ENCODE results near the gene CHD5. TPM values are rescaled to one million over a fixed set of nuclear protein-coding genes. Genes with fewer than 3 reads are reported as not detected.

CHD5 gene
- polyA plus RNA-seq, 3 donors, result 0.07 TPM; not detected in 2

GRCh38 chr1:6062670-6063069 lies 117.5 kb downstream of the CHD5 start:
- no peaks in the 10 kb centered on the region for H3K27me3 ChIP-seq (ENCODE audit: control insufficient read depth in 2 of 2, insufficient read depth in 2 of 2, low read length in 2 of 2)
- H3K4me3 ChIP-seq (replicated peaks in 1 of 3; ENCODE audit: low read depth in 2 of 3, low read length in 3 of 3), result no peak overlapping the region
- TF ChIP-seq CTCF (IDR thresholded peaks at IDR 0.05), result no peak
- 100% methylated on average over 1 of the region's 6 CpGs for WGBS (ENCODE audit: insufficient coverage)
- intact Hi-C loops (cut with micrococcal nuclease), result no loop called here
- H3K4me1 ChIP-seq (ENCODE audit: control insufficient read depth in 1 of 2, insufficient read depth in 2 of 2, low read length in 2 of 2), result peaks cover 18 to 29% of the 10 kb centered on the region in 2 donors
- peaks cover 46 to 83% of the 10 kb centered on the region in 2 donors for H3K36me3 Mint-ChIP-seq
- H3K4me1 Mint-ChIP-seq, result peaks cover 24% of the 10 kb centered on the region
- H3K36me3 ChIP-seq (replicated peaks in 1 of 2; ENCODE audit: control insufficient read depth in 1 of 2, insufficient read depth in 2 of 2, low read length in 2 of 2), result peaks cover 47 to 77% of the 10 kb centered on the region in 2 donors
- DNase-seq, result no peak
- H3K9ac ChIP-seq (ENCODE audit: insufficient read depth, low read length, poor library complexity, severe bottlenecking), result no peak overlapping the region
- H3K27ac ChIP-seq (ENCODE audit: low read depth in 1 of 2, low read length in 2 of 2), result no peak overlapping the region
- H2AFZ ChIP-seq (ENCODE audit: insufficient read depth, low read depth, low read length, poor library complexity, severe bottlenecking), result no peak overlapping the region
- peak overlapping the region in 1 of 2 donors; percentile 14 for H3K4me3 Mint-ChIP-seq
- H3K27me3 Mint-ChIP-seq (ENCODE audit: low read depth in 3 of 3), result no peaks in the 10 kb centered on the region
- H3K4me2 ChIP-seq (replicated peaks; ENCODE audit: extremely low read depth, low read length, poor library complexity, severe bottlenecking), result no peak overlapping the region
- H3K27ac Mint-ChIP-seq, result peak overlapping the region in 2 of 7 donors; percentile 17 to 55
- H3K9me3 ChIP-seq (replicated peaks in 1 of 2; ENCODE audit: control insufficient read depth in 1 of 2, insufficient read depth in 1 of 2, low read length in 2 of 2), result no peaks in the 10 kb centered on the region
- peaks cover 98% of the 10 kb centered on the region for H4K20me1 ChIP-seq (ENCODE audit: insufficient read depth, low read length)
- H3K9me3 Mint-ChIP-seq, result peaks cover 0 to 2% (median 0%) of the 10 kb centered on the region in 7 donors
- H3K79me2 ChIP-seq (ENCODE audit: insufficient read depth, low read length), result peaks cover 97% of the 10 kb centered on the region

- no peak for TF ChIP-seq CTCF (IDR thresholded peaks at IDR 0.05)
- Mint-ChIP-seq H3K36me3 (peaks cover 33 to 68% of the 10 kb centered on the region in 2 donors), H3K9me3 (peaks cover 0 to 2% (median 0%) of the 10 kb centered on the region in 7 donors), H3K27ac (peak overlapping the region in 1 of 7 donors; percentile 12), H3K4me1 (peaks cover 52% of the 10 kb centered on the region), H3K4me3 (no peak overlapping the region), H3K27me3 (ENCODE audit: low read depth in 3 of 3) (no peaks in the 10 kb centered on the region)
- Histone ChIP-seq H3K79me2 (ENCODE audit: insufficient read depth, low read length) (peaks cover 83% of the 10 kb centered on the region), H2AFZ (ENCODE audit: insufficient read depth, low read depth, low read length, poor library complexity, severe bottlenecking) (no peak overlapping the region), H3K27ac (ENCODE audit: low read depth in 1 of 2, low read length in 2 of 2) (peak overlapping the region in 1 of 2 donors; percentile 56), H4K20me1 (ENCODE audit: insufficient read depth, low read length) (peaks cover 98% of the 10 kb centered on the region), H3K27me3 (ENCODE audit: control insufficient read depth in 2 of 2, insufficient read depth in 2 of 2, low read length in 2 of 2) (no peaks in the 10 kb centered on the region), H3K9ac (ENCODE audit: insufficient read depth, low read length, poor library complexity, severe bottlenecking) (no peak overlapping the region), H3K4me2 (replicated peaks; ENCODE audit: extremely low read depth, low read length, poor library complexity, severe bottlenecking) (no peak overlapping the region), H3K36me3 (replicated peaks in 1 of 2; ENCODE audit: control insufficient read depth in 1 of 2, insufficient read depth in 2 of 2, low read length in 2 of 2) (peaks cover 25 to 52% of the 10 kb centered on the region in 2 donors), H3K4me1 (ENCODE audit: control insufficient read depth in 1 of 2, insufficient read depth in 2 of 2, low read length in 2 of 2) (peaks cover 46 to 57% of the 10 kb centered on the region in 2 donors), H3K4me3 (replicated peaks in 1 of 3; ENCODE audit: low read depth in 2 of 3, low read length in 3 of 3) (no peak overlapping the region), H3K9me3 (replicated peaks in 1 of 2; ENCODE audit: control insufficient read depth in 1 of 2, insufficient read depth in 1 of 2, low read length in 2 of 2) (no peaks in the 10 kb centered on the region)
- intact Hi-C loops (cut with micrococcal nuclease), result loop anchor here in 1 of 2 donors (10.0 kb wide), 2 partner anchors 145 to 185 kb away; partner anchors contain the start of genes HES3 and RNF207
- 100% methylated on average over 9 of the region's 9 CpGs for WGBS (ENCODE audit: insufficient coverage)
- no peak for DNase-seq
These were observed 120.3 kb downstream of the CHD5 start for GRCh38 chr1:6059866-6060265.

Data from CD14-positive monocyte (primary cell).